SK-N-SH (cell line): ENCODE results near the gene WFIKKN1. TPM values are rescaled to one million over a fixed set of nuclear protein-coding genes. Genes with fewer than 3 reads are reported as not detected.

Experiments
- CTCF ChIA-PET: fragments of 300-600, 350-600 bp; formaldehyde crosslinking; extraction: SDS; loops from one replicate; lab custom pipeline; 2021; lab: Yijun Ruan, JAX
- POLR2A ChIA-PET: fragments of 350-600 bp; sonication (Branson Sonifier 250); formaldehyde crosslinking; extraction: SDS; loops from one replicate; lab custom pipeline; 2020; ENCODE audit warnings: antibody characterized with exemption, inconsistent platforms; lab: Yijun Ruan, JAX
- DNase-seq: peaks from one replicate; pipeline ENCODE4 v3.0.0; 2012
- H2AFZ ChIP-seq: fragments of 200-600 bp; sonication (generic); 2 replicates; pipeline ENCODE4 v1.8.1; 2016; ENCODE audit warnings: antibody characterized with exemption, mild to moderate bottlenecking, low read depth
- H3F3A ChIP-seq: fragments of 200-600 bp; sonication (generic); replicated peaks from 2 replicates; pipeline ENCODE3; 2016; ENCODE audit warnings: antibody characterized with exemption, mild to moderate bottlenecking; ENCODE audit not compliant: insufficient read depth
- H3K27ac ChIP-seq, 2 experiments: fragments of 200-500 bp in 1 of 2; fragments of 200-600 bp in 1 of 2; sonication (Bioruptor generic) in 1 of 2; sonication (generic), shearing (Covaris generic) in 1 of 2; 2 replicates each; pipeline versions ENCODE4 v1.5.1 to v1.6.1; 2014 to 2016; ENCODE audit warnings: low read depth in 2 of 2, inconsistent platforms in 1 of 2, low read length in 1 of 2, mild to moderate bottlenecking in 1 of 2, mixed read lengths in 1 of 2
- H3K27me3 ChIP-seq: fragments of 200-600 bp; sonication (generic), shearing (Covaris generic); 2 replicates; pipeline ENCODE4 v1.6.1; 2016; ENCODE audit warnings: mixed run types; ENCODE audit not compliant: insufficient read depth
- H3K36me3 ChIP-seq, 2 experiments: fragments of 200-500 bp in 1 of 2; fragments of 200-600 bp in 1 of 2; sonication (Bioruptor generic) in 1 of 2; sonication (generic) in 1 of 2; replicated peaks in 1 of 2; 2 replicates each; pipeline versions ENCODE3 to v1.5.1; 2014 to 2016; ENCODE audit warnings: low read length in 1 of 2, mild to moderate bottlenecking in 1 of 2; ENCODE audit not compliant: insufficient read depth in 2 of 2, control insufficient read depth in 1 of 2
- H3K4me1 ChIP-seq, 2 experiments: fragments of 200-500 bp in 1 of 2; fragments of 200-600 bp in 1 of 2; sonication (Bioruptor generic) in 1 of 2; sonication (generic), shearing (Covaris generic) in 1 of 2; 2 replicates each; pipeline versions ENCODE4 v1.5.1 to v1.6.1; 2014 to 2016; ENCODE audit warnings: low read depth in 1 of 2, low read length in 1 of 2, mixed run types in 1 of 2; ENCODE audit not compliant: insufficient read depth in 2 of 2, control insufficient read depth in 1 of 2
- H3K4me2 ChIP-seq: fragments of 200-600 bp; sonication (generic), shearing (Covaris generic); 2 replicates; pipeline ENCODE4 v1.6.1; 2017; ENCODE audit warnings: mixed run types
- H3K4me3 ChIP-seq, 2 experiments: fragments of 200-500 bp in 1 of 2; fragments of 200-600 bp in 1 of 2; sonication (Bioruptor generic) in 1 of 2; sonication (generic), shearing (Covaris generic) in 1 of 2; 2 replicates each; pipeline versions ENCODE4 v1.5.1 to v1.8.1; 2014 to 2016; ENCODE audit warnings: low read depth in 2 of 2, inconsistent platforms in 1 of 2, low read length in 1 of 2, mild to moderate bottlenecking in 1 of 2, mixed read lengths in 1 of 2, moderate library complexity in 1 of 2
- H3K79me2 ChIP-seq: fragments of 200-600 bp; sonication (generic); 2 replicates; pipeline ENCODE4 v1.8.1; 2017; ENCODE audit warnings: mild to moderate bottlenecking; ENCODE audit not compliant: insufficient read depth
- H3K9ac ChIP-seq: fragments of 200-600 bp; sonication (generic); 2 replicates; pipeline ENCODE4 v1.6.1; 2017; ENCODE audit warnings: mixed run types
- H3K9me2 ChIP-seq: fragments of 200-600 bp; sonication (generic); 2 replicates; pipeline ENCODE4 v1.6.1; 2017; ENCODE audit warnings: mixed run types
- H3K9me3 ChIP-seq: fragments of 200-600 bp; sonication (generic); 2 replicates; pipeline ENCODE4 v1.6.1; 2017; ENCODE audit warnings: mixed run types, mild to moderate bottlenecking, moderate library complexity
- H4K20me1 ChIP-seq: fragments of 200-600 bp; sonication (generic); 2 replicates; pipeline ENCODE4 v1.6.1; 2017; ENCODE audit warnings: mild to moderate bottlenecking, mixed run types; ENCODE audit not compliant: insufficient read depth
- CHD2 ChIP-seq: fragments of 150-350 bp; IDR thresholded peaks from 2 replicates; pipeline ENCODE4 v1.6.1; 2018; ENCODE audit warnings: low read length; ENCODE audit not compliant: partially characterized antibody
- ELF1 ChIP-seq: IDR thresholded peaks from 2 replicates; pipeline ENCODE4 v1.4.0; 2012
- FOSL2 ChIP-seq: IDR thresholded peaks from 2 replicates; pipeline ENCODE4 v1.4.0; 2012; ENCODE audit warnings: low read depth, mild to moderate bottlenecking, moderate library complexity, borderline replicate concordance
- FOXJ3 ChIP-seq: sonication (generic); formaldehyde crosslinking; IDR thresholded peaks from 2 replicates; pipeline ENCODE4 v1.5.1; 2020; ENCODE audit warnings: mild to moderate bottlenecking, missing genetic modification reagents
- FOXM1 ChIP-seq: IDR thresholded peaks from 2 replicates; pipeline ENCODE4 v1.4.0; 2012; ENCODE audit warnings: low read depth, mild to moderate bottlenecking
- GABPA ChIP-seq: IDR thresholded peaks from 2 replicates; pipeline ENCODE4 v1.4.0; 2012; ENCODE audit warnings: low read depth, mild to moderate bottlenecking
- GATA2 ChIP-seq: sonication (generic); formaldehyde crosslinking; IDR thresholded peaks from 2 replicates; pipeline ENCODE4 v1.5.0; 2020; ENCODE audit warnings: mild to moderate bottlenecking, missing genetic modification reagents
- MXI1 ChIP-seq: IDR thresholded peaks from 2 replicates; pipeline ENCODE4 v1.6.1; 2012; ENCODE audit warnings: mild to moderate bottlenecking, low read depth, low read length, improper control_type of control experiment
- POLR2AphosphoS5 ChIP-seq: IDR thresholded peaks from 2 replicates; pipeline ENCODE4 v1.6.1; 2012; ENCODE audit warnings: low read depth, low read length
- RCOR1 ChIP-seq: fragments of 150-350 bp; IDR thresholded peaks from 2 replicates; pipeline ENCODE4 v1.6.1; 2017; ENCODE audit warnings: antibody characterized with exemption, low read length
- RFX5 ChIP-seq: IDR thresholded peaks from 2 replicates; pipeline ENCODE4 v1.6.1; 2012; ENCODE audit warnings: mild to moderate bottlenecking, improper control_type of control experiment, low read length
- RXRA ChIP-seq: IDR thresholded peaks from 2 replicates; pipeline ENCODE4 v1.4.0; 2012; ENCODE audit warnings: low read depth, mild to moderate bottlenecking, borderline replicate concordance
- TAF1 ChIP-seq: IDR thresholded peaks from 2 replicates; pipeline ENCODE4 v1.6.1; 2012; ENCODE audit warnings: low read depth, mild to moderate bottlenecking, low read length, moderate library complexity, borderline replicate concordance
- TCF12 ChIP-seq: IDR thresholded peaks from 2 replicates; pipeline ENCODE4 v1.4.0; 2012
- WGBS: methylation state at CpG from one replicate; pipeline ENCODE4 v1.1.6; 2017; ENCODE audit warnings: low lambda C conversion rate; 5-methylcytosine and 5-hydroxymethylcytosine counted together
- polyA plus RNA-seq, 3 experiments: library from polyadenylated mRNA; depleted of rRNA; stranded (reverse); fragments of >200 nt; gene quantifications; 2 replicates each; pipeline ENCODE4 v1.2.3, GENCODE V29; 2012
- TF ChIP-seq, protein P1 (sequence below): fragments of 150-350 bp; IDR thresholded peaks from 2 replicates; pipeline ENCODE4 v1.6.1; 2016; ENCODE audit warnings: mild to moderate bottlenecking, low read depth, low read length
- TF ChIP-seq, protein P2 (sequence below): IDR thresholded peaks from 2 replicates; pipeline ENCODE4 v1.4.0; 2012; ENCODE audit warnings: low read depth
- TF ChIP-seq, protein P3 (sequence below): IDR thresholded peaks from 2 replicates; pipeline ENCODE4 v1.4.0; 2012; ENCODE audit warnings: low read depth, borderline replicate concordance
- TF ChIP-seq, protein P4 (sequence below): IDR thresholded peaks from 2 replicates; pipeline ENCODE4 v1.4.0; 2012; ENCODE audit warnings: low read depth, borderline replicate concordance
- TF ChIP-seq, protein P5 (sequence below): IDR thresholded peaks from 2 replicates; pipeline ENCODE4 v1.6.1; 2012; ENCODE audit warnings: mild to moderate bottlenecking, low read depth, low read length, moderate library complexity

WFIKKN1 gene
- polyA plus RNA-seq, 1 of the 3 experiments (the other 2 are of a cell fraction): 0.16 TPM

DNA sequence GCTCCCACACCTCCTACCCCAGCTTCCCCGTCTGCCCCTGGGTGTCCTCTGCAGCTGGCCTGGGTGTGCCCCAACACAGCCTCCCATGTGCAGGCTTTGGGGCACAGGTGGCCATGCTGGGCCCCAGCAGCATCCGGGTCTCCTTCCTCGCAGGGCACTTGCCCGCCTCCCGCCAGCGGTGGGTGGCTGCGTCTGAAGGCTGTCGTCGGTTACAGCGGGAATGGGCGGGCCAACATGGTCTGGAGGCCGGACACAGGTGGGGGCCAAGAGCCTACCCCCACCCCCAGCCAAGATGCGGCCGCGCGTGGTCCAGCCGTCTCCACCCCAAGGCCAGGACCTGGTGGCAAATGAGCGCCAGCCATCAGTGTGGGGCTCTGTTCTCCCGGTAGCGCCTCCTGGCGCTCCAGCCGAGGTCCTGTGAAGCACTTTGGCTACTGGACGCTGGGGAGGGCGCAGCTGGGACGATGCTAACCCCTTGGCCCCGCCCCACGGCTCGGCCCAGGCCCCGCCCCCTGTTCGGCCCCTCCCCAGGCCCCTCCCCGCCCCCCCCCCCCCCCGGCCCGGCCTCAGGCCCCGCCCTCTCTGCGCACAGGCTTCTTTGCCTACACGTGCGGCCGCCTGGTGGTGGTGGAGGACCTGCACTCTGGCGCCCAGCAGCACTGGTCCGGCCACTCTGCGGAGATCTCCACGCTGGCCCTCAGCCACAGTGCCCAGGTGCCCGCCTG lies 29.8 kb downstream of the WFIKKN1 start (continued):
- TF ChIP-seq, protein P1, sequence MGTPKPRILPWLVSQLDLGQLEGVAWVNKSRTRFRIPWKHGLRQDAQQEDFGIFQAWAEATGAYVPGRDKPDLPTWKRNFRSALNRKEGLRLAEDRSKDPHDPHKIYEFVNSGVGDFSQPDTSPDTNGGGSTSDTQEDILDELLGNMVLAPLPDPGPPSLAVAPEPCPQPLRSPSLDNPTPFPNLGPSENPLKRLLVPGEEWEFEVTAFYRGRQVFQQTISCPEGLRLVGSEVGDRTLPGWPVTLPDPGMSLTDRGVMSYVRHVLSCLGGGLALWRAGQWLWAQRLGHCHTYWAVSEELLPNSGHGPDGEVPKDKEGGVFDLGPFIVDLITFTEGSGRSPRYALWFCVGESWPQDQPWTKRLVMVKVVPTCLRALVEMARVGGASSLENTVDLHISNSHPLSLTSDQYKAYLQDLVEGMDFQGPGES: no peak
- TF ChIP-seq POLR2AphosphoS5 (peak; percentile 26; the same call in 1 of the 2 replicates), TCF12 (no peak; the same call in 1 of the 2 replicates), GATA2 (CRISPR knock-in tag) (no peak), FOXJ3 (CRISPR knock-in tag) (no peak), FOXM1 (no peak), MXI1 (peak; percentile 68), CHD2 (peak; percentile 38), GABPA (no peak), RXRA (no peak), ELF1 (no peak), TAF1 (peak; percentile 19; the same call in 1 of the 2 replicates), RCOR1 (0 out of 2 replicates have a peak, but pooled peaks have one; percentile 8), FOSL2 (no peak)
- TF ChIP-seq, protein P2, sequence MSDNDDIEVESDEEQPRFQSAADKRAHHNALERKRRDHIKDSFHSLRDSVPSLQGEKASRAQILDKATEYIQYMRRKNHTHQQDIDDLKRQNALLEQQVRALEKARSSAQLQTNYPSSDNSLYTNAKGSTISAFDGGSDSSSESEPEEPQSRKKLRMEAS: peak; percentile 82; the same call in 1 of the 2 replicates
- TF ChIP-seq, protein P3, sequence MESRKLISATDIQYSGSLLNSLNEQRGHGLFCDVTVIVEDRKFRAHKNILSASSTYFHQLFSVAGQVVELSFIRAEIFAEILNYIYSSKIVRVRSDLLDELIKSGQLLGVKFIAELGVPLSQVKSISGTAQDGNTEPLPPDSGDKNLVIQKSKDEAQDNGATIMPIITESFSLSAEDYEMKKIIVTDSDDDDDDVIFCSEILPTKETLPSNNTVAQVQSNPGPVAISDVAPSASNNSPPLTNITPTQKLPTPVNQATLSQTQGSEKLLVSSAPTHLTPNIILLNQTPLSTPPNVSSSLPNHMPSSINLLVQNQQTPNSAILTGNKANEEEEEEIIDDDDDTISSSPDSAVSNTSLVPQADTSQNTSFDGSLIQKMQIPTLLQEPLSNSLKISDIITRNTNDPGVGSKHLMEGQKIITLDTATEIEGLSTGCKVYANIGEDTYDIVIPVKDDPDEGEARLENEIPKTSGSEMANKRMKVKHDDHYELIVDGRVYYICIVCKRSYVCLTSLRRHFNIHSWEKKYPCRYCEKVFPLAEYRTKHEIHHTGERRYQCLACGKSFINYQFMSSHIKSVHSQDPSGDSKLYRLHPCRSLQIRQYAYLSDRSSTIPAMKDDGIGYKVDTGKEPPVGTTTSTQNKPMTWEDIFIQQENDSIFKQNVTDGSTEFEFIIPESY: no peak
- TF ChIP-seq, protein P4, sequence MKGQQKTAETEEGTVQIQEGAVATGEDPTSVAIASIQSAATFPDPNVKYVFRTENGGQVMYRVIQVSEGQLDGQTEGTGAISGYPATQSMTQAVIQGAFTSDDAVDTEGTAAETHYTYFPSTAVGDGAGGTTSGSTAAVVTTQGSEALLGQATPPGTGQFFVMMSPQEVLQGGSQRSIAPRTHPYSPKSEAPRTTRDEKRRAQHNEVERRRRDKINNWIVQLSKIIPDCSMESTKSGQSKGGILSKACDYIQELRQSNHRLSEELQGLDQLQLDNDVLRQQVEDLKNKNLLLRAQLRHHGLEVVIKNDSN: no peak

DNA sequence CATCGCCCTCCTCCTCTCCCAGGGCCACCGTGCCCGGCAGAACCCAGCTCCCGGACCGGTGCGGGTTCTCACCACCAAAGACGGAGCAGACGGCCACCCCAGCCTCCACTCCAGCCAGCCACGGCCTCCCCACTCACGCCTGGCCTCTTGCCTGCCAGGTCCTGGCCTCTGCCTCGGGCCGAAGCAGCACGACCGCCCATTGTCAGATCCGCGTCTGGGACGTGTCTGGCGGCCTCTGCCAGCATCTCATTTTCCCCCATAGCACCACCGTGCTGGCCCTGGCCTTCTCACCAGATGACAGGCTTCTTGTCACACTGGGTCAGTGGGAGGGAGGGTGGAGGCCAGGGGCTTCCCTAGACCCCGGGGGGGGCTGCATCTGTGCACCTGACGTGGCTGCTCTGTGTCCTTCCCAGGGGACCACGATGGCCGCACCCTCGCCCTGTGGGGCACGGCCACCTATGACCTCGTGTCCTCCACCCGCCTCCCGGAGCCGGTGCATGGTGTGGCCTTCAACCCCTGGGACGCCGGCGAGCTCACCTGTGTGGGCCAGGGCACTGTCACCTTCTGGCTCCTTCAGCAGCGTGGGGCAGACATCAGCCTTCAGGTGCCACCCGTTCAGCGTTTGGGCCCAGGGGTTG lies 30.5 kb downstream of the WFIKKN1 start:
- no peak for TF ChIP-seq FOXM1
- TF ChIP-seq MXI1: peak; percentile 13; the same call in 1 of the 2 replicates
- no peak for TF ChIP-seq RFX5
- TF ChIP-seq, protein P5, sequence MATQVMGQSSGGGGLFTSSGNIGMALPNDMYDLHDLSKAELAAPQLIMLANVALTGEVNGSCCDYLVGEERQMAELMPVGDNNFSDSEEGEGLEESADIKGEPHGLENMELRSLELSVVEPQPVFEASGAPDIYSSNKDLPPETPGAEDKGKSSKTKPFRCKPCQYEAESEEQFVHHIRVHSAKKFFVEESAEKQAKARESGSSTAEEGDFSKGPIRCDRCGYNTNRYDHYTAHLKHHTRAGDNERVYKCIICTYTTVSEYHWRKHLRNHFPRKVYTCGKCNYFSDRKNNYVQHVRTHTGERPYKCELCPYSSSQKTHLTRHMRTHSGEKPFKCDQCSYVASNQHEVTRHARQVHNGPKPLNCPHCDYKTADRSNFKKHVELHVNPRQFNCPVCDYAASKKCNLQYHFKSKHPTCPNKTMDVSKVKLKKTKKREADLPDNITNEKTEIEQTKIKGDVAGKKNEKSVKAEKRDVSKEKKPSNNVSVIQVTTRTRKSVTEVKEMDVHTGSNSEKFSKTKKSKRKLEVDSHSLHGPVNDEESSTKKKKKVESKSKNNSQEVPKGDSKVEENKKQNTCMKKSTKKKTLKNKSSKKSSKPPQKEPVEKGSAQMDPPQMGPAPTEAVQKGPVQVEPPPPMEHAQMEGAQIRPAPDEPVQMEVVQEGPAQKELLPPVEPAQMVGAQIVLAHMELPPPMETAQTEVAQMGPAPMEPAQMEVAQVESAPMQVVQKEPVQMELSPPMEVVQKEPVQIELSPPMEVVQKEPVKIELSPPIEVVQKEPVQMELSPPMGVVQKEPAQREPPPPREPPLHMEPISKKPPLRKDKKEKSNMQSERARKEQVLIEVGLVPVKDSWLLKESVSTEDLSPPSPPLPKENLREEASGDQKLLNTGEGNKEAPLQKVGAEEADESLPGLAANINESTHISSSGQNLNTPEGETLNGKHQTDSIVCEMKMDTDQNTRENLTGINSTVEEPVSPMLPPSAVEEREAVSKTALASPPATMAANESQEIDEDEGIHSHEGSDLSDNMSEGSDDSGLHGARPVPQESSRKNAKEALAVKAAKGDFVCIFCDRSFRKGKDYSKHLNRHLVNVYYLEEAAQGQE: no peak
- H3K36me3 ChIP-seq: peaks cover 0 to 41% of the 10 kb centered on the region in 2 experiments
- no peak for DNase-seq
- H3F3A ChIP-seq: no peaks in the 10 kb centered on the region
- no peaks in the 10 kb centered on the region for H3K9me3 ChIP-seq
- H3K4me2 ChIP-seq: no peak overlapping the region
- H3K27ac ChIP-seq: peak overlapping the region; percentile 20 to 79; a peak in 2 of 4 replicates
- peaks cover 3 to 35% of the 10 kb centered on the region in 2 experiments; a peak in 3 of 4 replicates for H3K4me1 ChIP-seq
- no peak overlapping the region; a peak in 1 of 4 replicates for H3K4me3 ChIP-seq
- no peaks in the 10 kb centered on the region for H3K79me2 ChIP-seq
- H2AFZ ChIP-seq: no peak overlapping the region
- WGBS: 60% methylated on average over 10 of the region's 35 CpGs
- CTCF ChIA-PET: interaction anchor here (0.6 to 6.7 kb wide), 16 partner anchors 9 to 270 kb away, joined by 3 to 92 read pairs (median 4); partner anchors contain the start of genes JMJD8, METRN, RHBDL1 and STUB1
- H4K20me1 ChIP-seq: no peaks in the 10 kb centered on the region
- POLR2A ChIA-PET: interaction anchor here (0.9 to 1.5 kb wide), 8 partner anchors 10 to 73 kb away, joined by 3 to 13 read pairs (median 4); partner anchors contain the start of genes ANTKMT, METRN, METTL26 and STUB1
- no peaks in the 10 kb centered on the region for H3K9me2 ChIP-seq
- H3K27me3 ChIP-seq: no peaks in the 10 kb centered on the region
- H3K9ac ChIP-seq: no peak overlapping the region
